Stimulated activated CD4-positive, alpha-beta T cell treated with anti-CD3 and anti-CD28 coated beads, Interleukin-2, amount 100 ng/mL, for 4 hours (primary cell): ENCODE data around the gene GP9.
A peak's percentile ranks its signal among the peaks of the same experiment; 100 is the strongest.

Experiments used
- DNase-seq: peaks from one replicate; pipeline ENCODE4 v3.0.0-alpha.2; 2020; ENCODE audit warnings: low read depth

The GP9 gene

GRCh38 chr3:129060276-129061022 is at the start of gene GP9:
Gene GP9, plus strand, starts transcription at chr3:129060779. Its CDS starts 961 bp downstream, at chr3:129061740.
- no peak for DNase-seq

GRCh38 chr3:129013491-129013891 is 47.1 kb upstream of the GP9 start:
- DNase-seq = no peak

GRCh38 chr3:129014148-129014547 is 46.4 kb upstream of the GP9 start:
- DNase-seq = no peak

GRCh38 chr3:129014793-129015345 is 45.7 kb upstream of the GP9 start:
- no peak for DNase-seq

- no peak for DNase-seq
These were observed 45.0 kb upstream of the GP9 start for GRCh38 chr3:129015388-129016105.

GRCh38 chr3:129016356-129016719 is 44.2 kb upstream of the GP9 start:
- no peak for DNase-seq

- no peak for DNase-seq
These were observed 43.7 kb upstream of the GP9 start for GRCh38 chr3:129016720-129017483.

GRCh38 chr3:129017484-129017899 is 43.1 kb upstream of the GP9 start:
- no peak for DNase-seq

- DNase-seq = no peak
These were observed 42.3 kb upstream of the GP9 start for GRCh38 chr3:129018271-129018670.

GRCh38 chr3:129018751-129019150 is 41.8 kb upstream of the GP9 start:
- DNase-seq = no peak

- DNase-seq = no peak
These were observed 41.3 kb upstream of the GP9 start for GRCh38 chr3:129019266-129019665.

GRCh38 chr3:129020691-129021090 is 39.9 kb upstream of the GP9 start:
- no peak for DNase-seq

GRCh38 chr3:129021140-129021551 is 39.4 kb upstream of the GP9 start:
- DNase-seq = no peak

- DNase-seq = no peak
These were observed 38.2 kb upstream of the GP9 start for GRCh38 chr3:129022114-129023007.

- no peak for DNase-seq
These were observed 37.6 kb upstream of the GP9 start for GRCh38 chr3:129023008-129023358.

GRCh38 chr3:129023909-129024308 is 36.7 kb upstream of the GP9 start:
- no peak for DNase-seq

- DNase-seq = no peak
These were observed 35.5 kb upstream of the GP9 start for GRCh38 chr3:129025108-129025507.

- no peak for DNase-seq
These were observed 34.7 kb upstream of the GP9 start for GRCh38 chr3:129025691-129026435.

- DNase-seq = peak; percentile 82
These were observed 33.6 kb upstream of the GP9 start for GRCh38 chr3:129026728-129027543.

GRCh38 chr3:129027544-129027880 is 33.1 kb upstream of the GP9 start:
- no peak for DNase-seq
